GM21360 (cell line): ENCODE measurements around the gene ARFGEF3.

ENCODE experiments used
- ATAC-seq: cut with Tn5 transposase; IDR thresholded peaks from one replicate; pipeline ENCODE4 v1.9.1; 2021; ENCODE audit warnings: mild to moderate bottlenecking, moderate library complexity; ENCODE audit not compliant: unreplicated experiment

Gene ARFGEF3

GRCh38 chr6:138387577-138388368, 226.0 kb downstream of the ARFGEF3 start:
- no peak for ATAC-seq

- ATAC-seq: no peak
These were observed 227.8 kb downstream of the ARFGEF3 start for GRCh38 chr6:138389551-138389950.
